Measurements from ENCODE around the gene URB1.

Gene URB1

DNA sequence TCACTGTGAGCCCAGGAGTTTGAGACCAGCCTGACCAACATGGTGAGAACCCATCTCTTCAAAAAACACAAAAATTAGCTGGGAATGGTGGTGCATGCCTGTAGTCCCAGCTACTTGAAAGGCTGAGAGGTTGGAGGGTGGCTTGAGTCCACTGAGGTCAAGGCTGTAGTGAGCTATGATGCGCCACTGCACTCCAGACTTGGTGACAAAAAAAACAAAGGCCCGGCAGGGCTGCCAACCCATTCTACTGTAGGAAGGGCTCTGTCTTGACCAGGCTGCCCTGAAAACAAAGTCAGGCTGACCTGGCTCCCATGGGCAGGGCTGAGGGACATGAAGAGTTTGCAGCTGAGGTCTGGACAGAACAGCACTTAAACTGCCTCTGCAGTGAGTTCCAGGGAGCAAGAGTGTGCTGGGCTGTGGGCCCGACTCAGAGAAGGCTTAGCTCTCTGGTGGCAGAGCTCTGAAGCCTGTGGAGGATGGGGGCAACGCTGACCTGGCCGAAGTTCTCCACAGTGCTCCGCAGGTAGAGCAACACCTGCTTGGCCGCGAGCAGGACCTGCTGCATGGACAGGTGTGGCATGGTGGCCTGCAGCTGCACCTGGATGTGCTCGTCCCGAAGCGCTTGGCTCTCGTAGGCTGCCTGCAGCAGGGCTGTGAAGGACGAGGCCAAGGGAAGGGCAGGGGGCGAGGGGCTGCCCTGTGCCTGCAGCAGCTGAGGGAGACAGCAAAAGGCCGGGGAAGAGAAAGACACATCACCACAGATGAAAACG is 42.4 kb downstream of the URB1 start:
- TF ChIP-seq, protein P1, sequence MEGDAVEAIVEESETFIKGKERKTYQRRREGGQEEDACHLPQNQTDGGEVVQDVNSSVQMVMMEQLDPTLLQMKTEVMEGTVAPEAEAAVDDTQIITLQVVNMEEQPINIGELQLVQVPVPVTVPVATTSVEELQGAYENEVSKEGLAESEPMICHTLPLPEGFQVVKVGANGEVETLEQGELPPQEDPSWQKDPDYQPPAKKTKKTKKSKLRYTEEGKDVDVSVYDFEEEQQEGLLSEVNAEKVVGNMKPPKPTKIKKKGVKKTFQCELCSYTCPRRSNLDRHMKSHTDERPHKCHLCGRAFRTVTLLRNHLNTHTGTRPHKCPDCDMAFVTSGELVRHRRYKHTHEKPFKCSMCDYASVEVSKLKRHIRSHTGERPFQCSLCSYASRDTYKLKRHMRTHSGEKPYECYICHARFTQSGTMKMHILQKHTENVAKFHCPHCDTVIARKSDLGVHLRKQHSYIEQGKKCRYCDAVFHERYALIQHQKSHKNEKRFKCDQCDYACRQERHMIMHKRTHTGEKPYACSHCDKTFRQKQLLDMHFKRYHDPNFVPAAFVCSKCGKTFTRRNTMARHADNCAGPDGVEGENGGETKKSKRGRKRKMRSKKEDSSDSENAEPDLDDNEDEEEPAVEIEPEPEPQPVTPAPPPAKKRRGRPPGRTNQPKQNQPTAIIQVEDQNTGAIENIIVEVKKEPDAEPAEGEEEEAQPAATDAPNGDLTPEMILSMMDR (IDR thresholded peaks at IDR 0.05): no peak

DNA sequence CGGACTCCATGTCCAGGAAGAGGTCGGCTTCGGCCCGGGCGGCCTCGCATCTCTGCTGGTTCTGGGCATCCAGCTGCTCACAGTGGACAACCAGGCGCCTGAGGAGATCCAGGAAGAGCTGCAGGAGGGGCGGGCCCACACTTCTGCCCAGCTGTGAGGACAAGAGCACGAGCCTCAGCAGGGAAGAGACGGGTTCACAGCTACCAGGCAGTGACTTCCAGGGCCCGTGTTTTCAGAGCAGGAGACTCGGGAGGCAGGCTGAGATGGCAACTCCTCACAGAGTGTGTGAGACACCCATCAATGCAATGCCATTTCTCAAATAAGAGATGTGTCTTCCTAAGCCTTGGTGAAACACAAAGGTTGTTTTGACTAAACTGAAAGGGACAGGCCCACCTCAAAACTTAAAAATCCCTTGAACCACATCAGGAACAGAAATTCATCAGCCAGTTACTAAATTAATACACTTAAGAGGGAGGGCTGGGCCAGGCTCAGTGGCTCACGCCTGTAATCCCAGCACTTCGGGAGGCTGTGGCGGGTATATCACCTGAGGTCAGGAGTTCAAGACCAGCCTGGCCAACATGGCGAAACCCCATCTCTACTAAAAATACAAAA is 43.4 kb downstream of the URB1 start:
- TF ChIP-seq, protein P1 (IDR thresholded peaks at IDR 0.05): no peak

DNA sequence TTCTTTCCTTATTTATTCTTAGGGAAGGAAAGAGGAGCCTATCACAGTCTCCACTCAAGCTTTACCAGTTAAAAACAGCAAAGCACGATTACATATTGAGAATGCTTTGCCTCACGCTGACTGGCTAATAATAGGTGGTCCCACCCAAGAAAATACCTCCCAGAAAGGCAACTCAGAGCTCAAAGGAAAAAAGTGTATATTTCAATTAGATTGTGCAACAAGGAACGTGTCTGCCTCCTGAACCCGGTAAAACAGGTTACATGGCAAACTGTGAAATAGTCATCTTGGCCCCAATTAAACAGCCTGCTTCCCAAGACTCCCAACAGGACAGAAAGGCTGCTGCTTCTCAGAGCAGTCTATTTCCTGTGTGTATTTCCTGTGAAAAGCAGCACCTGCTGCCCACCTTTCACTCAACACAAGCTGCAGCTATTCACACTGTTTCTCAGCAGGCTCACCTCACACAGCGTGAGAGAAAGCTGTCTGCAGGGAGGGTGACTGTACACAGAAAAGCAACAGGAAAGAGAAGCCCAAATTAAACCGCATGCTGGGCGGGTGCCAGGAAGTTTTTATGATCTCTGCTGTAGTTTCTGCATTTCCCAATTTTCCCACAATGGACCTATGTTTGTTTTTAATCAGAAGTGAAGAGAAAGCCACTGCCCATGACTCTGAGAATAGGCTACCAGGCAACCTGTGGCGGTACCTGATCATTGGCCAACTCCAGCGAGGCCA is 44.0 kb downstream of the URB1 start:
- TF ChIP-seq, protein P1 (IDR thresholded peaks at IDR 0.05): no peak

DNA sequence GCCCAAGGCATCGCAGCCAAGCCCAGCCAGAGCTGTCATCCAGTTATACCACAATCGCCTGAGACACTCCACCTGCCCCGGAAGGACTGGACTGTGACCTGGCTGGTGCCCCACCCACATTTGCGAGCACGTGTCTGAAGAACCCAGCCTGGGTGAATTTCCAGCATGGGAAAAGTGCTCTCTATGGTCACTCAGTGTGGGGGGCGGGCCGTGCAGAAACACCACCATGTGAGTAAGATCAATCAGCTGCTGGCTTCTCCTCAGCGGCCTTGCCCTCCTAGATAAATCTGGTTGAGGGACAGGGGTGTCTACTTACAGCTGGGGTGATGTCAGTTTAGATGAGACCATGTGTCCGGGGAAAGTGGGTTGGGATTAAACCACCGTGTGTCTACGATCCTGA is 44.8 kb downstream of the URB1 start:
- TF ChIP-seq, protein P1 (IDR thresholded peaks at IDR 0.05): no peak

DNA sequence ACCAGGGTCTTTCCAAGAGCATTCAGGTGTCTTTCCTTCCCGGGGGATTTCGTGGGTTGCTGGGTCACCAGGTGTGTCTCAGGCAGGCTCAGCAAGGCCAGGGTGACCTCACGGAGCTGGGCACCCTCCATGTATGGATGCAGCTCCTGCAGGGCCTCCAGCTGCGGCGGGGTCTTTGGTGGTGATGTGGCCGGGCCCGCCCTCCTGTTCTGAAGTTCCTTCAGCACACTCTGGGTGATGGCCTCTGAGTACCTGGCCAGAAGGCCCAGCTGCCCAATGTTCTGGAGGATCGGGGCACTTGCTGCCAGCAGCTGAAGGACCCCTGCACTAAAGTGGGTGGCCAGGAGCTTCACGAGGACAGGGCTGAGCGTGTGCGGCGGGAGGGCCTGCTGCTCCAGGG is 45.5 kb downstream of the URB1 start:
- TF ChIP-seq, protein P1 (IDR thresholded peaks at IDR 0.05): no peak

DNA sequence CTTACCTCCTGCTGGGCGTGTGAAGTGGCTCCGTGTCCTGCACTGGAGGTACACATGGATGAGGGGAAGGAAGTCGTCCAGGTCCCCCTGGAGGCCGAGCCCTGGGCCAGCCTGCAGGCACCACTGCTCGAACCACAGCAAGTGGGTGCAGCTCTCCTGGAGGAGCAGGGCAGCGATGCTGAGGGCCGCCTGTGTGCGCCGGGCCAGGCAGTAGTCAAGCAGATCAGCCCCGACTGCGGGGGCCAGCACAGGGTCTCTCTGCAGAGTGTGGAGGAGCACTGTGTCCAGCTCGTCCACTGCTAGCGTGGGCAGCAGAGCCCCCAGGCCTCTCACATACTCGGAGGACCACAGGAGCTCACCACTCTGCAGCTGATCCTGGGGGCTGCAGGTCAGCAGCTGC is 45.9 kb downstream of the URB1 start:
- TF ChIP-seq, protein P1 (IDR thresholded peaks at IDR 0.05): no peak

DNA sequence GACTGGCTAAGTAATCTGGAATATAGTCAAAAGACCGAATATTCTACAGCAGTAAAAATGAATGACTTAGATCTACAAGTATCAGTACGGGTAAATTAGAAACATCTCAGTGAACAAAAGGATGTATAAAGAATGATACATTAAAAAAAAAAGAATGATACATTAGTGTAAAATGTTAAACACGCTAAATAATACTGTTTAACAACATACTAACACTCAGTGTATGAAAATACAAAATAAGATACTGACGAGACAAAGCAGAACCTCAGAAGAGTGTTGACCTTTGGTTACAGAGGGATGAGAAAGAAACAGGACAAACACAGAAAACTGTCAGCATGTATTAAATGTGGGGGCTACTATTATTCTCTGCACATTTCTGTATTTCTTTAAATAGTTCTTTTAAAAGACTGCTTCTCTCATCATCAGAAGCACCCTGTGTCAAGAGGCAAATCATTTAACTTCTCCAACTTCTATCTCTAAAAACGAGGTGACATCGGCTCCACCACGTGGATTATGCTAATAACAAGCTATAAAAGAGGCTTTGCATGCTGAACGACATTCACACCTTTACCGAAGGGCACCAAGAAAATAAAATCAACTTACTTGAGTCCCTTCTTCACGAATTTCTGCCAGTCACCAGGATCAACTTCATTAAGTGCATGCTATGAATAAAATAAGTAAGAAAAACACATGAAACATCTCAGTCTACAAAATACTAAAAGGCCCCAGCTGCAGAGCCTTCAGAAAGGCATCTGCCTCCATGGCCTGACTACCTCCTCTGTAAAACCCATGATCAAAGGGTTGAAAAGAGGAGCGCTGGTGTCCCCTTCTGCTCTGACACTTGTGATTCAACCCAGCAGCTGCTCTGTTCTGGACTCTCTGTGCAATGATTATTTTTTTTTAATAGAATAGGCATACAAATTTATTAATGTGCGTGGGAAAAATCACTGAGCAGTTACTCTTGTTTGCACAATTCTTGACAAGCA is 51.7 kb downstream of the URB1 start:
- TF ChIP-seq, protein P1 (IDR thresholded peaks at IDR 0.05): no peak
